Mucosa of gallbladder (tissue), 1 donor: ENCODE measurements around the gene CDH15. TPM values are rescaled to one million over a fixed set of nuclear protein-coding genes. Genes with fewer than 3 reads are reported as not detected.
A peak's percentile ranks its signal among the peaks of the same experiment; 100 is the strongest.

ENCODE experiments used
- DNase-seq: peaks from one replicate; pipeline ENCODE4 v3.0.0-alpha.2; 2020; ENCODE audit warnings: low spot score
- total RNA-seq: library from RNA; stranded (reverse); gene quantifications from one replicate; pipeline ENCODE4 v1.2.1, GENCODE V29; 2021
- donor health status: DM: no; HTN: no; CAD: no.

The CDH15 gene
- total RNA-seq: 0.20 TPM

- DNase-seq: peak; percentile 95
These were observed at the start of gene CDH15 for GRCh38 chr16:89171216-89172170. TSS of gene CDH15 (plus strand) at chr16:89171748. CDS start at chr16:89171832, 84 bp downstream.

GRCh38 chr16:89122322-89122851, 49.2 kb upstream of the CDH15 start:
- no peak for DNase-seq

- no peak for DNase-seq
These were observed 48.3 kb upstream of the CDH15 start for GRCh38 chr16:89123001-89123830.

GRCh38 chr16:89123831-89124100, 47.8 kb upstream of the CDH15 start:
- DNase-seq: no peak

GRCh38 chr16:89129378-89129777, 42.2 kb upstream of the CDH15 start:
- DNase-seq: no peak

- no peak for DNase-seq
These were observed 41.1 kb upstream of the CDH15 start for GRCh38 chr16:89130448-89130847.

- no peak for DNase-seq
These were observed 39.8 kb upstream of the CDH15 start for GRCh38 chr16:89131783-89132182.

GRCh38 chr16:89132194-89133005, 39.1 kb upstream of the CDH15 start:
- no peak for DNase-seq

GRCh38 chr16:89133457-89134127, 38.0 kb upstream of the CDH15 start:
- DNase-seq: no peak

GRCh38 chr16:89134269-89134668, 37.3 kb upstream of the CDH15 start:
- DNase-seq: no peak

- no peak for DNase-seq
These were observed 36.4 kb upstream of the CDH15 start for GRCh38 chr16:89135166-89135565.

GRCh38 chr16:89135971-89136765, 35.4 kb upstream of the CDH15 start:
- DNase-seq: no peak

GRCh38 chr16:89136931-89137330, 34.6 kb upstream of the CDH15 start:
- DNase-seq: no peak

GRCh38 chr16:89137666-89138512, 33.7 kb upstream of the CDH15 start:
- DNase-seq: no peak

GRCh38 chr16:89138513-89138795, 33.1 kb upstream of the CDH15 start:
- DNase-seq: no peak

- no peak for DNase-seq
These were observed 32.6 kb upstream of the CDH15 start for GRCh38 chr16:89138843-89139520.

- DNase-seq: no peak
These were observed 31.6 kb upstream of the CDH15 start for GRCh38 chr16:89139907-89140361.

- no peak for DNase-seq
These were observed 31.1 kb upstream of the CDH15 start for GRCh38 chr16:89140401-89140800.
